Mesenteric fat pad (tissue), 1 donor: Measurements from ENCODE around the gene CCDC69. TPM values are rescaled to one million over a fixed set of nuclear protein-coding genes. Genes with fewer than 3 reads are reported as not detected.
"Not testable (repeated sequence)": the region's sequence is repeated elsewhere in the genome, so short reads cannot be mapped to it uniquely, and the experiment has no call there.

Experiments used
- DNase-seq: peaks from one replicate; pipeline ENCODE4 v3.0.0-alpha.2; 2020; ENCODE audit warnings: low spot score
- long read RNA-seq: library from polyadenylated mRNA; unstranded; transcript quantifications from one replicate; pipeline ENCODE4 v2.0.0, GENCODE V29; 2020
- total RNA-seq: library from RNA; stranded (reverse); fragmentation: NEBNext Ultra II Directional; extraction: Animal tissue kit (Norgen Biotek cat#: 25700); gene quantifications from one replicate; pipeline ENCODE4 v1.2.1, GENCODE V29; 2021
- donor health status: DM: yes; HTN: yes; CAD: no.

CCDC69 gene, protein sequence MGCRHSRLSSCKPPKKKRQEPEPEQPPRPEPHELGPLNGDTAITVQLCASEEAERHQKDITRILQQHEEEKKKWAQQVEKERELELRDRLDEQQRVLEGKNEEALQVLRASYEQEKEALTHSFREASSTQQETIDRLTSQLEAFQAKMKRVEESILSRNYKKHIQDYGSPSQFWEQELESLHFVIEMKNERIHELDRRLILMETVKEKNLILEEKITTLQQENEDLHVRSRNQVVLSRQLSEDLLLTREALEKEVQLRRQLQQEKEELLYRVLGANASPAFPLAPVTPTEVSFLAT
- 184 TPM for total RNA-seq
- long read RNA-seq, transcript CCDC69-201 (9 exons, 3,451 nt) = major isoform, 210 of 414 reads
- long read RNA-seq, partial matches to known transcripts = 22 of 414 reads
- long read RNA-seq, other reads (novel, unspliced or antisense) = 178 of 414 reads

DNA sequence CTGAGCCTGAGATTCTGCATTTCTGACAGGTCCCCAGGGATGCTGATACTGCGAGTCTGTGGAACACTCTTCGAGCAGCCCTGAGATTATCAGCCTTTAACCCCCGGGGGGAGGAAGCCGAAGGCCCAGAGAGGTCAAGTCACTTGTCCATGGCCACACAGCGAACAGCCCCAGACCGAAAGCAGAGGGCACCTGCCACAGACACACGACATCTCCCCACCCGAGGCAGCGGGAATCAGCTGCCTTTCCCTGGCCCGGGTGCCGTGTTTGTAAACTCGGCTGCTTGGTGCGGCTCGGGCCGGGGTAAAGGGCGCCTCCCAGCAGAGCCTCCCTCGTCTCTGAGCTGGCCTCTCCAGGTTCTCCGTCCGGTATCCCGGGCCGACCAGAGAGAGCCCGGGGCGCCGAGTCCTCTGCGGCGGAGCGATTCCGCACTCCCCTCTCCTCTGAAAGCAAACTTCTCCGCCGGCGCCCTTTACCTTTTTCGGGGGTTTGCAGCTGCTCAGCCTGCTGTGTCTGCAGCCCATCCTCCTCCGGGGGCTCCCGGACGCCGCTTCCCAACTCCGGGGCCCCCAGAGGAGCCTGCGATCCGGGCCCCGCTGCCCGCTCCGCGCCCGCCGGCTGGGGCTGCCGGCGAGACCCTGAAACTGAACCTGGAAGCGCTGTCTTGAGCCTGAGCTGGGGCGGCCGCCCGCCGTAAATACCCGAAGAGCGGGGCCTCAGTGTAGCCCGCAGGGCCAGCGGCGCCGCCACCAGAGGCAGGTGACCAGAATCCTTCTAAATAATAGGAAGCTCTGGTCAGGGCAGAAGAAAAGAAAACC, at the start of gene CCDC69:
Gene CCDC69, minus strand, starts transcription at position 646 of the 818 bp plus-strand sequence. Its CDS starts 122 bp downstream, at position 524.
- DNase-seq = peak; percentile 92

- no peak for DNase-seq
Observed at GRCh38 chr5:151271336-151271735, 47.4 kb upstream of the CCDC69 start.

DNA sequence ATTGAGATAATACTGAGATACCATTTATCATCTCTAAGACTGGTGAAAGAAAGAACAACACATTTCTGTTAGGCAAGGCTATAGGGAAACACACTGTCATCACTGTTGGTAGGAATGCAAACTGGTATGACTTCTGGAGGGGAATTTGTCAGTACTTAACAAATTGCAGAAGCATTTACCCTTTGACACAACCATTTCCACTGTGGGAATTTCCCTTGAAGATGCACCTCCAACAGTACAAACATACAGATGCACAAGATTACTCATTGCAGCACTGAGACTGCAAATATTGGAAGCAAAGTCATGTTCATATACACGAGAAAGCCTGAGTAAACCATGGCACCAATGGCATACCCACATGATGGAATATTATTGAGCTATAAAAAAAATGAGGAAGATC, 46.7 kb upstream of the CCDC69 start:
- no peak for DNase-seq

GRCh38 chr5:151267491-151268260, 43.8 kb upstream of the CCDC69 start:
- DNase-seq = no peak

- DNase-seq = no peak
Observed at GRCh38 chr5:151264113-151264512, 40.2 kb upstream of the CCDC69 start.

DNA sequence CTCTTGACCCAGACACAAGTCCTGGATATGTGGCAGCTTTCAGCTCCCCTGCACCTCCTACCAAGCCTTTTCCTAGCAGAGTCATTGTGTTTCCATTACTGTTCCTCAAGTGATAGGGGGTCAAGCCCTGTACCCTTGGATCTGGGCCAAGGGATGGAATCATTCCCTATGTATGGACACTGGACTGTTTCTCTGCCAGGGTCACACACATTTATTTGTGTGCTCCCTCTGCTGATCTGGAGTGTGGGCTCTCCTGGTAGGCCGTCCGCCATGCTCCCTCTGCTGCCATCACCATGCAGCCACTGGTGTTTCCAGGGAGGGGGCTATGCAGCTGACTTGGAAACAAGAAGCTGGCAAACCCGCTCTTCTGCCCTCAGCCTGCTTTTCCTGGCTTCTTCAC, 38.6 kb upstream of the CCDC69 start:
- DNase-seq = no peak

DNA sequence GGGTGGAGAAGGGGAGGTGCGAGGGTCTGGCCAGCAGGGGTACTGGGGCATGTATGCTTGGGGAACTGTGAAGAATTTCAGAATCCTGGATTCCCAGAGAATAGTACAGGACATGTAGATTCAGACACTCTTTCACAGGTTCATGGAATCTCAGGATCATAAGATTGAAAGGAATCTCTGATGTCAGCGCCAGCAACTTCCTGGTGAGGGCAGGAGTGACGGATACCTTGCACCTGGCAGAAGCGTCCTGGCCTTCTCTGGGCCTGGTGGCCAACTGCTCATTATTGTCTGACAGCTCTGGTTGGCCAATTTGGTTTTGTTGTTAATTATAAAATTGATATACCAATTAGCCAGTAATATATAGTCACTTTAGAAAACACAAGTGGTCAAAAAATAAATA, 36.0 kb upstream of the CCDC69 start:
- DNase-seq = no peak

- no peak for DNase-seq
Observed at GRCh38 chr5:151258816-151259215, 34.9 kb upstream of the CCDC69 start.

GRCh38 chr5:151258201-151258611, 34.3 kb upstream of the CCDC69 start:
- no peak for DNase-seq

- no peak for DNase-seq
Observed at GRCh38 chr5:151257731-151258181, 33.9 kb upstream of the CCDC69 start.

DNA sequence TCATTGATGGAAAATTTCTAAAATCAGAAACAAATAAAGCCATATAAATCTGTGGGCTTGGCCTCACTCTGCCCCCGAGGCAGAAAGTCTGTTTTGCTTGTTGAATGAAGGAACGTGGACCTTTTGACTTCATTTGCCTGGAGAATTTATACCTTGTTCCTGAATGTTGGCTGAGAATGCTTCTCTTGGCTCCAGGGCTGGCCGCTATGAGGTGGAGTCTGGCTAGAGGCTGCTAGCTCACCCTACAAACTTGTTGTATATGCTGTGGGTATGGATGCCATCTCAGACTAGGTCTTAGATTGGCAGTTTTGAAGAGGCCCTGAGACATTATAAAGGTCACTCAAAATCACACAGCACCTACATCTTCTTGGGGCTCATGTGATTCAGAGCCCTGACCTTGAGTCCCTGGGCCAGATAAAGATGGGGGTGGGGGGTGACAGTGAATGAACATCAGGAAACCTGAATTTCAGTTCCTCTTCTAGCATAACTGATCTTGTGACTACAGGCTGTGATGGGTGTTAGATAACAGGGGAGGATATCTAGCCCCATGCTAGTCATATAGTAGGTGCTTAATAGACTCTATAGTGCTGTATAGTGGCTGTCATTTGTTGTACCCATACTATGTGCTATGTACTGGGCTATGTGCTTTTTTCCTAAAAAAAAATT, 31.9 kb upstream of the CCDC69 start:
- no peak for DNase-seq

DNA sequence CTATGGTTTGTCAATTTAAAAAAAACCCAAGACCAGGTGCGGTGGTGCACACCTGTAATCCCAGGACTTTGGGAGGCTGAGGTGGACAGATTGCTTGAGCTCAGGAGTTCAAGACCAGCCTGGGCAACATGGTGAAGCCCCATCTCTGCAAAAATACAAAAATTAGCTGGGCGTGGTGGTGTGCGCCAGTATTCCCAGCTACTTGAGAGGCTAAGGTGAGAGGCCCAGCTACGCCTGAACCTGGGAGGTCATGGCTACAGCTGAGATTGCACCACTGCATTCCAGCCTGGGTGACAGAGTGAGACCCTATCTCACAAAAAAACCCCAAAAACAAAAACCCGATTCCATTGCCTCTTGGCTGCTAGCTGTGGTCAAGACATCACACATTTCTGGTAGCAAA, 31.1 kb upstream of the CCDC69 start:
- not testable (repeated sequence) for DNase-seq

- DNase-seq = no peak
Observed at GRCh38 chr5:151254556-151254955, 30.7 kb upstream of the CCDC69 start.

- no peak for DNase-seq
Observed at GRCh38 chr5:151253605-151253950, 29.7 kb upstream of the CCDC69 start.

DNA sequence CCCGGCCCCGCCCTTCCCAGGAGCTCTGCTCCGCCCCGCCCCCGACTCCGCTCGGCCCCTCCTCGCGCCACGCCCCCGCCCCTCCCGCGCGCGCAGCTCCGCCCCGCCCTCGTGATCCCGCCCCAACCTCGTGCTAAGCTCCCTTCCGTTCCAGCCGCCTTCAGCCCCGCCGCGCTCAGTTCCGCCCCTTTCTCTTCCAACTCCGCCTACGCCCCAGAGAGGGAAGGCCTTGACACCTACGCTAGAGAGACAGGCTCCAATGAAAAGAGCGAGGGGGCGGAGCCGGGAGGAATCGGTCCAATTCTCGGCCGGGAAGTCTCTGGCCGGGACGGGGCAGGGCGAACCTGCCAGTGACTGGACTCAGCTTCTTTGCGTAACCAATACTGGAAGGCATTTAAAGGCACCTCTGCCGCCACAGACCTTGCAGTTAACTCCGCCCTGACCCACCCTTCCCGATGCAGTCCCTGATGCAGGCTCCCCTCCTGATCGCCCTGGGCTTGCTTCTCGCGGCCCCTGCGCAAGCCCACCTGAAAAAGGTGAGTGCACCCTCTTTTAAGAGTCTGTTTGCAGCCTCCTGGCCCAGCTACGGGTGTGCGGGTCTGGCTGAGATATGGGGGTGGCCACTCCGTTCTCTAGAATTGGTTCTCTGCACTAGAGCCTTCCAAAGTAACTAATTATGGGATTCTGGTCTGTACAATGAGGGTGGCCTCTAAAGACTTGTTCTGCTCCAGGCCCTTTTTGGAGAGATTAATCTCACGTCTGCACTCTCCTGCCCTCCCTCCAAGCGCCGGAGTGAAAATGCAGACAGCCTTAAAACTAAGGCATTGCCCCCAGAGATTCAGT, 29.1 kb upstream of the CCDC69 start, which contains the start of gene GM2A:
Gene GM2A, plus strand, starts transcription at position 424 of the 843 bp plus-strand sequence. Its CDS starts 32 bp downstream, at position 456.
- DNase-seq = peak; percentile 99

GRCh38 chr5:151251621-151252020, 27.7 kb upstream of the CCDC69 start:
- DNase-seq = no peak

GRCh38 chr5:151251001-151251551, 27.2 kb upstream of the CCDC69 start:
- DNase-seq = no peak

DNA sequence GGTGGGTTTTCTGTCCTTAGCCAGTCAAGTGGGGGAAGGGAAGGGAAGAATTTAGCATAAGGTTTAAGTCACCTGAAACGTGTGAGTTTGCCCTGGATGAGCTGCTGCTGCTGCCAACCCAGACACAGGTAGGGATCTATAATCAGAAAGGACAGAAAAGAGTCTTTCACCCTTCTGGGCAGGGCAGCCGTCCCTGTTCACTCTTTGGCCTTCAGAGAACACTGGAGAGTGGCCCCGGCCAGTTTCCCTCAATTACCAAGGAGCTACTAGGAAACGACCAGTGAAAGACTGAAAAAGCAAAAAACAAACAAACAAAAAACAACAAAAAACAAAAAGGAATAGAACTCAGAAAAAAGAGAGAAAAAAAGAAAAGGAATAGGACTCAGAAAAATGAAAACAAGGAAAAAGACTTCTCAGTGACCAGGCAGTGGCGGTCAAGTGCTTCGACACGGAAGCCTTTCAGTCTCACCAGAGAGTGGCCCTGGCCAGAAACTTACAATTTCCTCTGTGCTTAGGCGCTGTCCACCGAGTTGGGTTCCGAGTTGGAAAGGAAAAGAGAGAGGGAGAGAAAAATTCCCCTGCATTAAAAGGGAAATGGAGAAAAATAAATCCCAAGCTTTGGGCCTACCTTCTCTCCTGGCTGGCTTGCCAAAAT, 26.6 kb upstream of the CCDC69 start:
- DNase-seq = no peak

GRCh38 chr5:151249281-151249680, 25.4 kb upstream of the CCDC69 start:
- no peak for DNase-seq
